Measurements from ENCODE around the gene EEFSEC.

EEFSEC gene

GRCh38 chr3:128369121-128369703 lies 215.9 kb downstream of the EEFSEC start:
- no peak for DNase-seq (ENCODE audit: low spot score)

GRCh38 chr3:128369881-128370642 lies 216.8 kb downstream of the EEFSEC start:
- no peak for DNase-seq (ENCODE audit: low spot score)

- no peak for DNase-seq (ENCODE audit: low spot score)
These were observed 219.0 kb downstream of the EEFSEC start for GRCh38 chr3:128372281-128372680.

GRCh38 chr3:128372707-128373533 lies 219.6 kb downstream of the EEFSEC start:
- DNase-seq (ENCODE audit: low spot score): no peak

- DNase-seq (ENCODE audit: low spot score): no peak
These were observed 221.6 kb downstream of the EEFSEC start for GRCh38 chr3:128374746-128375445.

- DNase-seq (ENCODE audit: low spot score): no peak
These were observed 223.2 kb downstream of the EEFSEC start for GRCh38 chr3:128376516-128376915.

GRCh38 chr3:128378631-128379347 lies 225.5 kb downstream of the EEFSEC start:
- DNase-seq (ENCODE audit: low spot score): peak; percentile 75

GRCh38 chr3:128379367-128380160 lies 226.3 kb downstream of the EEFSEC start:
- no peak for DNase-seq (ENCODE audit: low spot score)

GRCh38 chr3:128380295-128380694 lies 227.0 kb downstream of the EEFSEC start:
- DNase-seq (ENCODE audit: low spot score): no peak

GRCh38 chr3:128380719-128381118 lies 227.4 kb downstream of the EEFSEC start:
- DNase-seq (ENCODE audit: low spot score): no peak

- no peak for DNase-seq (ENCODE audit: low spot score)
These were observed 228.3 kb downstream of the EEFSEC start for GRCh38 chr3:128381609-128382008.

GRCh38 chr3:128382221-128382807 lies 229.0 kb downstream of the EEFSEC start:
- no peak for DNase-seq (ENCODE audit: low spot score)

- peak; percentile 70 for DNase-seq (ENCODE audit: low spot score)
These were observed 230.3 kb downstream of the EEFSEC start for GRCh38 chr3:128383316-128384235.

GRCh38 chr3:128385080-128385832 lies 232.0 kb downstream of the EEFSEC start:
- DNase-seq (ENCODE audit: low spot score): peak; percentile 86

GRCh38 chr3:128388932-128389331 lies 235.7 kb downstream of the EEFSEC start:
- no peak for DNase-seq (ENCODE audit: low spot score)

GRCh38 chr3:128390867-128391266 lies 237.6 kb downstream of the EEFSEC start:
- DNase-seq (ENCODE audit: low spot score): no peak

- DNase-seq (ENCODE audit: low spot score): no peak
These were observed 238.7 kb downstream of the EEFSEC start for GRCh38 chr3:128392021-128392420.

GRCh38 chr3:128392818-128393544 lies 239.7 kb downstream of the EEFSEC start:
- DNase-seq (ENCODE audit: low spot score): no peak
